Vagina (tissue), 2 donors: ENCODE results near the gene TBCE. TPM values are rescaled to one million over a fixed set of nuclear protein-coding genes. Genes with fewer than 3 reads are reported as not detected.

Source experiments
- DNase-seq, 2 donors: peaks; one replicate each; pipeline ENCODE4 v3.0.0-alpha.2; 2017; ENCODE audit errors: extremely low spot score in 2 of 2
- H3K27ac ChIP-seq: fragments of 200-600 bp; sonication (generic); one replicate; pipeline ENCODE4 v1.5.1; 2019
- H3K27me3 ChIP-seq: fragments of 200-600 bp; sonication (generic); one replicate; pipeline ENCODE4 v1.5.1; 2019
- H3K36me3 ChIP-seq, 2 donors: fragments of 200-600 bp; sonication (generic); one replicate each; pipeline ENCODE4 v1.5.1; 2017 to 2019
- H3K4me1 ChIP-seq: fragments of 200-600 bp; sonication (generic); one replicate; pipeline ENCODE4 v1.5.1; 2019
- H3K4me3 ChIP-seq, 2 donors: fragments of 200-600 bp; sonication (generic); 1 replicate in 1 of 2; 2 replicates in 1 of 2; pipeline ENCODE4 v1.5.1; 2016 to 2019
- H3K9me3 ChIP-seq: fragments of 200-600 bp; sonication (generic); one replicate; pipeline ENCODE4 v1.5.1; 2019
- CTCF ChIP-seq, 3 experiments: fragments of 450-650 bp in 2 of 3; fragments of 200-600 bp in 1 of 3; sonication (generic) in 1 of 3; IDR thresholded peaks; one replicate each; pipeline ENCODE4 v1.5.1; 2017 to 2019; ENCODE audit warnings: antibody characterized with exemption in 3 of 3, mild to moderate bottlenecking in 2 of 3, moderate library complexity in 2 of 3
- POLR2A ChIP-seq, 2 donors: fragments of 450-650 bp; IDR thresholded peaks; one replicate each; pipeline ENCODE4 v1.6.1; 2017; ENCODE audit warnings: antibody characterized with exemption in 2 of 2, mild to moderate bottlenecking in 2 of 2, moderate library complexity in 2 of 2
- POLR2AphosphoS5 ChIP-seq, 2 donors: sonication (generic); formaldehyde crosslinking; IDR thresholded peaks; one replicate each; pipeline ENCODE4 v1.9.0; 2017; ENCODE audit warnings: antibody characterized with exemption in 2 of 2, mild to moderate bottlenecking in 2 of 2, low read depth in 1 of 2; ENCODE audit not compliant: insufficient read depth in 1 of 2
- intact Hi-C: fragments of 100-400 bp; cut with DNase I; formaldehyde crosslinking; loops from one replicate; pipeline ENCODE4 v1.15.1; 2023
- total RNA-seq: library from RNA; depleted of rRNA; stranded (reverse); fragments of >200 nt; gene quantifications from one replicate; pipeline ENCODE4 v1.2.3, GENCODE V29; 2016

TBCE gene
- total RNA-seq, 1 donor from 2014 or later, result 23.6 TPM

GRCh38 chr1:235410467-235410866 lies 43.2 kb downstream of the TBCE start:
- H3K36me3 ChIP-seq, result no peaks in the 10 kb centered on the region
- DNase-seq, result no peak
- no peaks in the 10 kb centered on the region for H3K27me3 ChIP-seq
- TF ChIP-seq POLR2AphosphoS5 (IDR thresholded peaks at IDR 0.05; ENCODE audit: insufficient read depth in 1 of 2, low read depth in 1 of 2), result no peak
- TF ChIP-seq CTCF (IDR thresholded peaks at IDR 0.05), result no peak
- TF ChIP-seq POLR2A (IDR thresholded peaks at IDR 0.05), result no peak
- H3K9me3 ChIP-seq, result no peaks in the 10 kb centered on the region
- intact Hi-C loops, result no loop called here
- H3K27ac ChIP-seq, result no peak overlapping the region
- H3K4me3 ChIP-seq, result no peak overlapping the region
- peaks cover 11% of the 10 kb centered on the region for H3K4me1 ChIP-seq

DNA sequence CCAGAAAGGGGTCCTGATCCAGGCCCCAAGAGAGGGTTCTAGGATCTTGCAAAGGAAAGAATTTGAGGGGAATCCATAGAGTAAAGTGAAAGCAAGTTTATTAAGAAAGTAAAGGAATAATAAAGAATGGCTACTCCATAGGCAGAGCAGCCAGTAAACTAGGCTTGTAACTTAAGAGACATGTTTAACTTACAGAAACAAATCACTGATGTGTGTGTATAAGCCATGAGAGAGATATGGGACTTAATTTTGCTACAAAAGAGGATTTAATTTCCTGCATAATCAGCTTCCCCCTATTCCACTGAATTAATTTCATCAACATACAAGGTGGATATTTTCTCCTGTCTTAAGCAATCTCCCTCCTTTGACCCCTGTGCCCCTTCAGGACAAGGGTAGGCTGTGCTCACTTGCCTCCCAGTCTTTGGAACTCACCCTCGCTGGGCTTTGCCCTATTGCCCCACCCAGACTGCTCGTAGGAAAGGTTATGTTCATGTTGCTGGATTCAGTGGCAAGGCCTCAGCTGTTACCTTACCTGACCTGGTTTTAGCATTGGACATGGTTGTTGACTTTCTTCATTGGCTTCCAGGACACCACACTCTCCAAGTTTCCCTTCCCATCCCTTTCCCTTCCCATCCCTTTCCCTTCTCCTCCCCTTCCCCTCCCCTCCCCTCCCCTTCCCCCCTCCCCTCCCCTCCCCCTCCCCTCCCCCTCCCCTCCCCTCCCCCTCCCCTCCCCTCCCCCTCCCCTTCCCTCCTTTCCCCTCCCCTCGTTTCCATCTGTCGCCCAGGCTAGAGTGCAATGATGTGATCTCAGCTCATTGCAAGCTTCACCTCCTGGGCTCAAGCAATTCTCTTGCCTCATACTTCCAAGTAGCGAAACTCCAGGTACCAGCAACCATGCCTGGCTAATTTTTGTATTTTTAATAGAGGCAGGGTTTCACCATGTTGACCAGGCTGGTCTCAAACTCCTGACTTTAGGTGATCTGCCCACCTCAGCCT lies 44.6 kb downstream of the TBCE start:
- no peak for DNase-seq
- H3K27ac ChIP-seq, result no peak overlapping the region
- H3K27me3 ChIP-seq, result no peaks in the 10 kb centered on the region
- no peak overlapping the region for H3K4me3 ChIP-seq
- intact Hi-C loops, result no loop called here
- H3K9me3 ChIP-seq, result no peaks in the 10 kb centered on the region
- no peaks in the 10 kb centered on the region for H3K36me3 ChIP-seq
- TF ChIP-seq POLR2A (IDR thresholded peaks at IDR 0.05), result no peak
- TF ChIP-seq POLR2AphosphoS5 (IDR thresholded peaks at IDR 0.05; ENCODE audit: insufficient read depth in 1 of 2, low read depth in 1 of 2), result no peak
- no peak for TF ChIP-seq CTCF (IDR thresholded peaks at IDR 0.05)
- H3K4me1 ChIP-seq, result peaks cover 11% of the 10 kb centered on the region

GRCh38 chr1:235415008-235415904 lies 48.0 kb downstream of the TBCE start:
- no peak for DNase-seq
- Histone ChIP-seq H3K9me3 (no peaks in the 10 kb centered on the region), H3K4me1 (no peaks in the 10 kb centered on the region), H3K27ac (no peak overlapping the region), H3K27me3 (no peaks in the 10 kb centered on the region), H3K4me3 (no peak overlapping the region), H3K36me3 (no peaks in the 10 kb centered on the region)
- TF ChIP-seq POLR2A (IDR thresholded peaks at IDR 0.05) (no peak), CTCF (IDR thresholded peaks at IDR 0.05) (peak; percentile 58 to 67 (median 61)), POLR2AphosphoS5 (IDR thresholded peaks at IDR 0.05; ENCODE audit: insufficient read depth in 1 of 2, low read depth in 1 of 2) (peak in 1 of 2 donors; percentile 12)
- intact Hi-C loops, result no loop called here

DNA sequence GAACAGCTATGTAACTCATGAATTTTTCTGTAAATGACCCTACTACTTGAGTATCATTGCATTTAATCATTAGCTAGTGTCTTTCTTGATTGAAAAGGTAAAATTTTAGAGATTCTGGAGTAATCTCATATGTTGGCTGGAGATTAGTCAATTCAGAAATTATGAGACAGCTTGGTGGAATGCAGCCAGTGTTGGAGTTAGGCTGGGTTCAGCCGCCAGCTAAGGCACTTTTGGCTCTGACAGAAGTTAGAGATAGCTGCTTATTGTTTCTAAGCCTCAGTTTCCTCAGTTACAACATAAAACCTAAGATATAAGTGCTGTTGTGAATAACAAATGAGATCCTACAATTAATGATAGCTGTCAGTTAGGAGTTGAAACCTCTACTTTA lies 49.4 kb downstream of the TBCE start:
- TF ChIP-seq CTCF (IDR thresholded peaks at IDR 0.05) (no peak), POLR2A (IDR thresholded peaks at IDR 0.05) (no peak), POLR2AphosphoS5 (IDR thresholded peaks at IDR 0.05; ENCODE audit: insufficient read depth in 1 of 2, low read depth in 1 of 2) (no peak)
- no peak for DNase-seq

More for the DNA sequence above, 49.4 kb downstream of the TBCE start:
- intact Hi-C loops, result loop anchor here (1.0 to 2.0 kb wide), 2 partner anchors 162 to 312 kb away; no protein-coding TSS in a partner anchor
- H3K27ac ChIP-seq, result no peak overlapping the region
- H3K9me3 ChIP-seq, result no peaks in the 10 kb centered on the region
- no peaks in the 10 kb centered on the region for H3K4me1 ChIP-seq
- no peaks in the 10 kb centered on the region for H3K36me3 ChIP-seq
- H3K4me3 ChIP-seq, result no peak overlapping the region
- H3K27me3 ChIP-seq, result no peaks in the 10 kb centered on the region
